OCI-LY7 (cell line): ENCODE data around the gene NCAM2. TPM values are rescaled to one million over a fixed set of nuclear protein-coding genes. Genes with fewer than 3 reads are reported as not detected.

Experiments
- BruUV-seq: library from RNA; stranded (reverse); fragments of 400-500 nt; replicated peaks from 2 replicates; lab custom pipeline; 2021; lab: Mats Ljungman, UMichigan
- CTCF ChIA-PET: fragments of 300-600 bp; sonication (Branson Sonifier 250); formaldehyde crosslinking; loops from one replicate; lab custom pipeline; 2022; ENCODE audit warnings: antibody characterized with exemption; ENCODE audit not compliant: unreplicated experiment; lab: Charles Lee
- POLR2A ChIA-PET: fragments of 300-600 bp; sonication (Branson Sonifier 250); formaldehyde crosslinking; loops from one replicate; lab custom pipeline; 2022; ENCODE audit warnings: antibody characterized with exemption; lab: Charles Lee
- DNase-seq: peaks from one replicate; pipeline ENCODE4 v3.0.0-alpha.2; 2015; ENCODE audit warnings: low spot score
- H2AFZ ChIP-seq: fragments of 200-600 bp; sonication (generic), shearing (Covaris generic); 2 replicates; pipeline ENCODE4 v1.6.1; 2014; ENCODE audit warnings: mild to moderate bottlenecking, antibody characterized with exemption, low read length, moderate library complexity
- H3K27ac ChIP-seq: fragments of 200-600 bp; sonication (generic); 2 replicates; pipeline ENCODE4 v1.5.1; 2014; ENCODE audit warnings: mixed run types, low read depth, mild to moderate bottlenecking, moderate library complexity, low read length, inconsistent platforms; ENCODE audit not compliant: poor library complexity, severe bottlenecking
- H3K36me3 ChIP-seq: fragments of 200-600 bp; sonication (generic); 2 replicates; pipeline ENCODE4 v1.6.1; 2014; ENCODE audit warnings: mild to moderate bottlenecking, antibody characterized with exemption, low read length, moderate library complexity, mixed read lengths; ENCODE audit not compliant: insufficient read depth
- H3K4me1 ChIP-seq: fragments of 200-600 bp; sonication (generic); 2 replicates; pipeline ENCODE4 v1.5.1; 2014; ENCODE audit warnings: mild to moderate bottlenecking, low read length; ENCODE audit not compliant: insufficient read depth, poor library complexity, severe bottlenecking
- H3K4me2 ChIP-seq: fragments of 200-600 bp; sonication (generic); 2 replicates; pipeline ENCODE4 v1.6.1; 2014; ENCODE audit warnings: mild to moderate bottlenecking, low read length
- H3K4me3 ChIP-seq: fragments of 200-600 bp; sonication (generic); 2 replicates; pipeline ENCODE4 v1.5.1; 2014; ENCODE audit warnings: mild to moderate bottlenecking, low read depth, low read length; ENCODE audit not compliant: poor library complexity, severe bottlenecking
- H3K79me2 ChIP-seq: fragments of 200-600 bp; sonication (generic); 2 replicates; pipeline ENCODE4 v1.6.1; 2016; ENCODE audit warnings: low read depth, mild to moderate bottlenecking, low read length, moderate library complexity, mixed read lengths; ENCODE audit not compliant: insufficient read depth
- H3K9me2 ChIP-seq: fragments of 200-600 bp; sonication (generic); 2 replicates; pipeline ENCODE4 v1.6.1; 2016; ENCODE audit warnings: mild to moderate bottlenecking, low read length, mixed read lengths; ENCODE audit not compliant: insufficient read depth
- H3K9me3 ChIP-seq: fragments of 200-600 bp; sonication (generic); 2 replicates; pipeline ENCODE4 v1.6.1; 2014; ENCODE audit warnings: mild to moderate bottlenecking, mixed run types, low read length, mixed read lengths
- H4K20me1 ChIP-seq: fragments of 200-600 bp; sonication (generic); 2 replicates; pipeline ENCODE4 v1.6.1; 2014; ENCODE audit warnings: mild to moderate bottlenecking, antibody characterized with exemption, low read length, moderate library complexity, mixed read lengths; ENCODE audit not compliant: insufficient read depth
- CTCF ChIP-seq: fragments of 200-600 bp; sonication (generic); conservative IDR thresholded peaks from 2 replicates; pipeline ENCODE4 v1.5.1; 2014; ENCODE audit warnings: mild to moderate bottlenecking, antibody characterized with exemption, low read length, moderate library complexity, mixed read lengths
- EZH2phosphoT487 ChIP-seq: fragments of 200-600 bp; sonication (generic); IDR thresholded peaks from 2 replicates; pipeline ENCODE4 v1.6.1; 2018; ENCODE audit warnings: low read depth, borderline replicate concordance, mild to moderate bottlenecking, mixed run types, antibody characterized with exemption, low read length, moderate library complexity, mixed read lengths
- intact Hi-C: fragments of 100-400 bp; cut with micrococcal nuclease; formaldehyde crosslinking; loops from one replicate; pipeline ENCODE4 v1.10.0; 2022; ENCODE audit not compliant: unreplicated experiment
- total RNA-seq, 2 experiments: library from RNA; depleted of rRNA in 1 of 2; stranded (reverse); fragments of >200 nt in 1 of 2; shearing (Covaris generic) in 1 of 2; gene quantifications; 2 replicates each; pipeline ENCODE4 v1.2.3, GENCODE V29; 2014 to 2022

Gene NCAM2
- total RNA-seq, 2 experiments from 2014 or later, result not detected

- no peaks in the 10 kb centered on the region for H3K79me2 ChIP-seq
- H4K20me1 ChIP-seq, result no peaks in the 10 kb centered on the region
- ChIA-PET CTCF (no interaction called here), POLR2A (no interaction called here)
- no peak for DNase-seq
- H3K9me2 ChIP-seq, result no peaks in the 10 kb centered on the region
- no peak overlapping the region for H2AFZ ChIP-seq
- no peak overlapping the region for H3K27ac ChIP-seq
- H3K4me3 ChIP-seq, result no peak overlapping the region
- H3K4me1 ChIP-seq, result no peaks in the 10 kb centered on the region
- no TSS peak for BruUV-seq
- H3K9me3 ChIP-seq, result peaks cover 29% of the 10 kb centered on the region; the same call in 1 of the 2 replicates
- H3K4me2 ChIP-seq, result no peak overlapping the region
- intact Hi-C loops, result no loop called here
- H3K36me3 ChIP-seq, result no peaks in the 10 kb centered on the region
- TF ChIP-seq CTCF (no peak), EZH2phosphoT487 (no peak)
These were observed 111.5 kb downstream of the NCAM2 start for GRCh38 chr21:21109736-21110135.

- intact Hi-C loops, result no loop called here
- no peaks in the 10 kb centered on the region for H3K9me2 ChIP-seq
- H3K4me2 ChIP-seq, result no peak overlapping the region
- H3K4me1 ChIP-seq, result no peaks in the 10 kb centered on the region
- no peak for DNase-seq
- ChIA-PET POLR2A (no interaction called here), CTCF (no interaction called here)
- no peaks in the 10 kb centered on the region for H3K36me3 ChIP-seq
- H3K4me3 ChIP-seq, result no peak overlapping the region
- H3K9me3 ChIP-seq, result peaks cover 27% of the 10 kb centered on the region; the same call in 1 of the 2 replicates
- H2AFZ ChIP-seq, result no peak overlapping the region
- BruUV-seq, result no TSS peak
- H4K20me1 ChIP-seq, result no peaks in the 10 kb centered on the region
- no peaks in the 10 kb centered on the region for H3K79me2 ChIP-seq
- TF ChIP-seq CTCF (no peak), EZH2phosphoT487 (no peak)
- no peak overlapping the region for H3K27ac ChIP-seq
These were observed 113.2 kb downstream of the NCAM2 start for GRCh38 chr21:21111309-21111920.

- no TSS peak for BruUV-seq
- CTCF ChIA-PET, result no interaction called here
These were observed 116.3 kb downstream of the NCAM2 start for GRCh38 chr21:21114461-21114860.

More at GRCh38 chr21:21114461-21114860, 116.3 kb downstream of the NCAM2 start:
- no peaks in the 10 kb centered on the region for H3K36me3 ChIP-seq
- H4K20me1 ChIP-seq, result no peaks in the 10 kb centered on the region
- no peak overlapping the region for H3K27ac ChIP-seq
- TF ChIP-seq CTCF (no peak), EZH2phosphoT487 (no peak)
- no peak overlapping the region for H2AFZ ChIP-seq
- H3K9me2 ChIP-seq, result no peaks in the 10 kb centered on the region
- peaks cover 17% of the 10 kb centered on the region; the same call in 1 of the 2 replicates for H3K9me3 ChIP-seq
- no peak overlapping the region for H3K4me3 ChIP-seq
- no peaks in the 10 kb centered on the region for H3K79me2 ChIP-seq
- no peak for DNase-seq
- no peak overlapping the region for H3K4me2 ChIP-seq
- POLR2A ChIA-PET, result interaction anchor here (0.5 to 0.6 kb wide), 2 partner anchors 25 to 1316 kb away, joined by 3 to 5 read pairs; no protein-coding TSS in a partner anchor
- intact Hi-C loops, result no loop called here
- no peaks in the 10 kb centered on the region for H3K4me1 ChIP-seq
